ENCODE measurements around the gene COL4A2. TPM values are rescaled to one million over a fixed set of nuclear protein-coding genes. Genes with fewer than 3 reads are reported as not detected.

Gene COL4A2
- total RNA-seq, 1 experiment from 2014 or later, result 1.6 TPM

DNA sequence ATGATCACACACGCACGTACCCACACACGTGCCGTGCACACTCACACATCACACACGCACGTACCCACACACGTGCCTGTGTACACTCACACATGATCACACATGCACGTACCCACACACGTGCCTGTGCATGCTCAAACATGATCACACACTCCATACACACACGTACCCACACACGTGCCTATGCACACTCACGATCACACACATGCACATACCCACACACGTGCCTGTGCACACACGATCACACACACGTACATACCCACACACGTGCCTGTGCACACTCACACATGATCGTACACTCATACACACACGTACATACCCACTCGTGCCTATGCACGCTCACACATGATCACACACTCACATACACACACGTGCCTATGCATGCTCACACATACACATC, 167.6 kb downstream of the COL4A2 start:
- H3K27me3 ChIP-seq (ENCODE audit: insufficient read depth, low read length), result no peaks in the 10 kb centered on the region; the same call in 1 of the 2 replicates
- no peaks in the 10 kb centered on the region for H3K4me1 ChIP-seq (ENCODE audit: control insufficient read depth in 1 of 2, insufficient read depth in 2 of 2, low read length in 2 of 2)
- DNase-seq (ENCODE audit: low read depth, low spot score) (no peak), ATAC-seq (no peak)
- ChIA-PET CTCF (no interaction called here), POLR2A (no interaction called here), RAD21 (ENCODE audit: low non-redundant PET in 1 of 2, low total read pairs in 2 of 2, uncharacterized antibody in 2 of 2, unreplicated experiment in 2 of 2) (no interaction called here)
- H3K4me2 ChIP-seq (ENCODE audit: low read length), result no peak overlapping the region
- H3K4me3 ChIP-seq (replicated peaks in 1 of 2; ENCODE audit: low read depth in 1 of 2, low read length in 2 of 2), result no peak overlapping the region
- BruUV-seq (replicated peaks), result no TSS peak
- intact Hi-C loops (cut with micrococcal nuclease), result no loop called here
- H3K9me3 ChIP-seq (ENCODE audit: control insufficient read depth in 1 of 2, insufficient read depth in 1 of 2, low read depth in 1 of 2, low read length in 2 of 2), result no peaks in the 10 kb centered on the region
- H3K9me2 ChIP-seq (ENCODE audit: insufficient read depth), result no peaks in the 10 kb centered on the region
- no peak overlapping the region for H3K9ac ChIP-seq (ENCODE audit: low read length)
- H3K79me2 ChIP-seq (ENCODE audit: insufficient read depth, low read length), result no peaks in the 10 kb centered on the region
- no peaks in the 10 kb centered on the region for H3K36me3 ChIP-seq (ENCODE audit: control insufficient read depth in 1 of 2, insufficient read depth in 2 of 2, low read length in 2 of 2)
- H4K20me1 ChIP-seq (ENCODE audit: insufficient read depth), result no peaks in the 10 kb centered on the region
- TF ChIP-seq, protein P1, sequence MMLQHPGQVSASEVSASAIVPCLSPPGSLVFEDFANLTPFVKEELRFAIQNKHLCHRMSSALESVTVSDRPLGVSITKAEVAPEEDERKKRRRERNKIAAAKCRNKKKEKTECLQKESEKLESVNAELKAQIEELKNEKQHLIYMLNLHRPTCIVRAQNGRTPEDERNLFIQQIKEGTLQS (IDR thresholded peaks at IDR 0.05), result no peak
- TF ChIP-seq, protein P2, sequence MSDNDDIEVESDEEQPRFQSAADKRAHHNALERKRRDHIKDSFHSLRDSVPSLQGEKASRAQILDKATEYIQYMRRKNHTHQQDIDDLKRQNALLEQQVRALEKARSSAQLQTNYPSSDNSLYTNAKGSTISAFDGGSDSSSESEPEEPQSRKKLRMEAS (IDR thresholded peaks at IDR 0.05), result no peak
- TF ChIP-seq RAD21 (IDR thresholded peaks at IDR 0.05; ENCODE audit: low read depth) (no peak), ELF1 (IDR thresholded peaks at IDR 0.05; ENCODE audit: borderline replicate concordance, low read depth) (no peak), POLR2AphosphoS5 (IDR thresholded peaks at IDR 0.05; ENCODE audit: low read depth, low read length) (no peak), CBX3 (IDR thresholded peaks at IDR 0.05; ENCODE audit: low read depth) (no peak), YY1 (IDR thresholded peaks at IDR 0.05; ENCODE audit: extremely low read depth, insufficient replicate concordance, low read depth, low read length) (no peak), EZH2phosphoT487 (IDR thresholded peaks at IDR 0.05; ENCODE audit: borderline replicate concordance) (no peak)
- TF ChIP-seq, protein P3, sequence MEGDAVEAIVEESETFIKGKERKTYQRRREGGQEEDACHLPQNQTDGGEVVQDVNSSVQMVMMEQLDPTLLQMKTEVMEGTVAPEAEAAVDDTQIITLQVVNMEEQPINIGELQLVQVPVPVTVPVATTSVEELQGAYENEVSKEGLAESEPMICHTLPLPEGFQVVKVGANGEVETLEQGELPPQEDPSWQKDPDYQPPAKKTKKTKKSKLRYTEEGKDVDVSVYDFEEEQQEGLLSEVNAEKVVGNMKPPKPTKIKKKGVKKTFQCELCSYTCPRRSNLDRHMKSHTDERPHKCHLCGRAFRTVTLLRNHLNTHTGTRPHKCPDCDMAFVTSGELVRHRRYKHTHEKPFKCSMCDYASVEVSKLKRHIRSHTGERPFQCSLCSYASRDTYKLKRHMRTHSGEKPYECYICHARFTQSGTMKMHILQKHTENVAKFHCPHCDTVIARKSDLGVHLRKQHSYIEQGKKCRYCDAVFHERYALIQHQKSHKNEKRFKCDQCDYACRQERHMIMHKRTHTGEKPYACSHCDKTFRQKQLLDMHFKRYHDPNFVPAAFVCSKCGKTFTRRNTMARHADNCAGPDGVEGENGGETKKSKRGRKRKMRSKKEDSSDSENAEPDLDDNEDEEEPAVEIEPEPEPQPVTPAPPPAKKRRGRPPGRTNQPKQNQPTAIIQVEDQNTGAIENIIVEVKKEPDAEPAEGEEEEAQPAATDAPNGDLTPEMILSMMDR (IDR thresholded peaks at IDR 0.05 in 2 of 3, conservative IDR thresholded peaks at IDR 0.05 in 1 of 3; ENCODE audit: borderline replicate concordance in 1 of 3, insufficient read depth in 1 of 3, low read depth in 2 of 3, low read length in 2 of 3), result no peak
- no peak overlapping the region for H3K27ac ChIP-seq (ENCODE audit: low read depth, low read length)
- H2AFZ ChIP-seq (ENCODE audit: low read depth, low read length, poor library complexity, severe bottlenecking), result no peak overlapping the region
